Measurements from ENCODE around the gene SHC3. TPM values are rescaled to one million over a fixed set of nuclear protein-coding genes. Genes with fewer than 3 reads are reported as not detected.

SHC3 gene
- total RNA-seq, 6 donors from 2014 or later, result 11.0 to 22.0 (median 14.0) TPM

GRCh38 chr9:89224633-89225032, 46.0 kb upstream of the SHC3 start:
- Histone ChIP-seq H3K36me3 (no peaks in the 10 kb centered on the region), H3K9me3 (no peaks in the 10 kb centered on the region), H3K4me1 (no peaks in the 10 kb centered on the region), H3K27ac (no peak overlapping the region), H3K27me3 (no peaks in the 10 kb centered on the region), H3K4me3 (no peak overlapping the region)
- DNase-seq (no peak), ATAC-seq (ENCODE audit: low FRiP score in 2 of 2) (no peak)
- no peak for TF ChIP-seq EP300 (IDR thresholded peaks at IDR 0.05)
- TF ChIP-seq CTCF (IDR thresholded peaks at IDR 0.05), result no peak
- no peak for TF ChIP-seq POLR2AphosphoS5 (IDR thresholded peaks at IDR 0.05)
- no peak for TF ChIP-seq POLR2A (IDR thresholded peaks at IDR 0.05)
- 87 to 94% methylated on average over 4 of the region's 4 CpGs for WGBS, 2 donors

GRCh38 chr9:89223396-89223977, 44.9 kb upstream of the SHC3 start:
- Histone ChIP-seq H3K4me1 (no peaks in the 10 kb centered on the region), H3K27ac (no peak overlapping the region), H3K27me3 (no peaks in the 10 kb centered on the region), H3K4me3 (no peak overlapping the region), H3K36me3 (no peaks in the 10 kb centered on the region), H3K9me3 (no peaks in the 10 kb centered on the region)
- ATAC-seq (ENCODE audit: low FRiP score in 2 of 2) (no peak), DNase-seq (no peak)
- 87 to 90% methylated on average over 5 of the region's 5 CpGs for WGBS, 2 donors
- TF ChIP-seq POLR2A (IDR thresholded peaks at IDR 0.05), result no peak
- TF ChIP-seq CTCF (IDR thresholded peaks at IDR 0.05), result no peak
- no peak for TF ChIP-seq EP300 (IDR thresholded peaks at IDR 0.05)
- TF ChIP-seq POLR2AphosphoS5 (IDR thresholded peaks at IDR 0.05), result no peak

- WGBS, 2 donors, result 82 to 84% methylated on average over 5 of the region's 5 CpGs
- no peaks in the 10 kb centered on the region for H3K9me3 ChIP-seq
- TF ChIP-seq CTCF (IDR thresholded peaks at IDR 0.05), result no peak
- no peak for TF ChIP-seq EP300 (IDR thresholded peaks at IDR 0.05)
- TF ChIP-seq POLR2AphosphoS5 (IDR thresholded peaks at IDR 0.05), result no peak
- no peak for TF ChIP-seq POLR2A (IDR thresholded peaks at IDR 0.05)
- ATAC-seq (ENCODE audit: low FRiP score in 2 of 2) (no peak), DNase-seq (no peak)
- H3K27me3 ChIP-seq, result no peaks in the 10 kb centered on the region
- H3K27ac ChIP-seq, result no peak overlapping the region
- H3K4me3 ChIP-seq, result no peak overlapping the region
- H3K4me1 ChIP-seq, result no peaks in the 10 kb centered on the region
- H3K36me3 ChIP-seq, result no peaks in the 10 kb centered on the region
These were observed 41.0 kb upstream of the SHC3 start for GRCh38 chr9:89219637-89220036.

GRCh38 chr9:89218040-89218928, 39.7 kb upstream of the SHC3 start:
- Histone ChIP-seq H3K36me3 (no peaks in the 10 kb centered on the region), H3K9me3 (no peaks in the 10 kb centered on the region), H3K27ac (no peak overlapping the region), H3K4me1 (no peaks in the 10 kb centered on the region), H3K4me3 (no peak overlapping the region), H3K27me3 (no peaks in the 10 kb centered on the region)
- DNase-seq (no peak), ATAC-seq (ENCODE audit: low FRiP score in 2 of 2) (no peak)
- 48 to 54% methylated on average over 11 of the region's 11 CpGs for WGBS, 2 donors
- TF ChIP-seq POLR2A (IDR thresholded peaks at IDR 0.05) (no peak), POLR2AphosphoS5 (IDR thresholded peaks at IDR 0.05) (no peak), EP300 (IDR thresholded peaks at IDR 0.05) (no peak)

- no peaks in the 10 kb centered on the region for H3K36me3 ChIP-seq
- 82 to 84% methylated on average over 3 of the region's 3 CpGs for WGBS, 2 donors
- TF ChIP-seq POLR2AphosphoS5 (IDR thresholded peaks at IDR 0.05) (no peak), POLR2A (IDR thresholded peaks at IDR 0.05) (no peak), CTCF (IDR thresholded peaks at IDR 0.05) (no peak), EP300 (IDR thresholded peaks at IDR 0.05) (no peak)
- H3K27ac ChIP-seq, result no peak overlapping the region
- no peak overlapping the region for H3K4me3 ChIP-seq
- H3K4me1 ChIP-seq, result no peaks in the 10 kb centered on the region
- H3K9me3 ChIP-seq, result no peaks in the 10 kb centered on the region
- H3K27me3 ChIP-seq, result no peaks in the 10 kb centered on the region
- DNase-seq (no peak), ATAC-seq (ENCODE audit: low FRiP score in 2 of 2) (no peak)
These were observed 36.7 kb upstream of the SHC3 start for GRCh38 chr9:89215342-89215741.

All from upper lobe of left lung (tissue), 6 donors.